Choroid plexus epithelial cell (primary cell): ENCODE results near the gene PLD4.

Experiments used
- DNase-seq: peaks from one replicate; pipeline ENCODE4 v3.0.0-alpha.2; 2010; ENCODE audit warnings: low read depth
- H3K4me3 ChIP-seq: 2 replicates; pipeline ENCODE4 v1.5.1; 2011; ENCODE audit warnings: low read depth, mild to moderate bottlenecking, control low read depth, low read length, moderate library complexity
- TF ChIP-seq, protein P1 (sequence below): conservative IDR thresholded peaks from 2 replicates; pipeline ENCODE4 v1.5.1; 2011; ENCODE audit warnings: low read depth, mild to moderate bottlenecking, control low read depth, inconsistent platforms, low read length, moderate library complexity

The PLD4 gene

DNA sequence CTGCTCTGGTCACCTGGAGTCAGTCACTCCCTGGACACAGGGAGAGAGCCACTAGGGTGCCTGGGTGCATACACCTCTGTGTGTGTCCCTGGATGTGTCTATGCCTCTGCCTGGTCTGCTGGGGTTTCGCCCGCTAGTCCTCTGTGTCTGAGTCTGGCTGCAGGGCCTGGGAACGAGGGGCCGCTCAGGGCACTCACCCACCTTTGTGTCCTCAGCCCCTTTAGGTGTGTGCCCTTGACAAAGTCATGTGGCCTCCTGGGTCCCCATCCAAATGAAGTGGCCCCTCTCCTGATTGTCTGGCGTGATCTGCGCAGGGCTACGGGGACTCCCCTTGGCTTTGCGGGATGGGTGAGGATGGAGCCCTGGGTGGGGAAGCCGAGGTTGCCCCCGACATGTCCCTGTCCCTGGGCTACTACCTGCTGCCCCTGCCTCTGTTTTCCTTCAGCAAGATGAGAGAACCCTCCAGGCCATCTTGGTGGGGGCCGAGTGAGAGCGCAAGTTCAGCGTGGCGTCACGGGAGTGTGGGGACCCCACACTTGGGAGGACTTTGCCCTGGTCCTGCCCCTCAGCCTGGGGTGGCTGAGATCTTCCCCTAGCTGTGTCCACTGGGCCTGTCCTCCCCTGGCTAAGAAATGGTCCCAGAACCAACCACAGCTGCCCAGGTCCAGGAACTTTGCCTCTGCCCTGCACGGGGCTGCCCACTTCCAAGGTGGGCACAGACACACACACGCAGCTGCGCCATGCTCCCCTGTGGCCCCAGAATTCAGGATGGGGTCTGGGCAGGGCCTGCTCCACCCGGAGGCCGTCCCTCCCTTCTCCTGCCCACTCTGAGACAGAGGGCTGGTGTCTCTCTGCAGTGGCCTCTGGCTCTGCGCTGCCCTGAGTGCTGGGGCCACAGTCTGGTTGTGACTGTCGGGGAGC lies 56.2 kb downstream of the PLD4 start:
- DNase-seq: no peak
- no peak overlapping the region for H3K4me3 ChIP-seq
- TF ChIP-seq, protein P1, sequence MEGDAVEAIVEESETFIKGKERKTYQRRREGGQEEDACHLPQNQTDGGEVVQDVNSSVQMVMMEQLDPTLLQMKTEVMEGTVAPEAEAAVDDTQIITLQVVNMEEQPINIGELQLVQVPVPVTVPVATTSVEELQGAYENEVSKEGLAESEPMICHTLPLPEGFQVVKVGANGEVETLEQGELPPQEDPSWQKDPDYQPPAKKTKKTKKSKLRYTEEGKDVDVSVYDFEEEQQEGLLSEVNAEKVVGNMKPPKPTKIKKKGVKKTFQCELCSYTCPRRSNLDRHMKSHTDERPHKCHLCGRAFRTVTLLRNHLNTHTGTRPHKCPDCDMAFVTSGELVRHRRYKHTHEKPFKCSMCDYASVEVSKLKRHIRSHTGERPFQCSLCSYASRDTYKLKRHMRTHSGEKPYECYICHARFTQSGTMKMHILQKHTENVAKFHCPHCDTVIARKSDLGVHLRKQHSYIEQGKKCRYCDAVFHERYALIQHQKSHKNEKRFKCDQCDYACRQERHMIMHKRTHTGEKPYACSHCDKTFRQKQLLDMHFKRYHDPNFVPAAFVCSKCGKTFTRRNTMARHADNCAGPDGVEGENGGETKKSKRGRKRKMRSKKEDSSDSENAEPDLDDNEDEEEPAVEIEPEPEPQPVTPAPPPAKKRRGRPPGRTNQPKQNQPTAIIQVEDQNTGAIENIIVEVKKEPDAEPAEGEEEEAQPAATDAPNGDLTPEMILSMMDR: no peak

DNA sequence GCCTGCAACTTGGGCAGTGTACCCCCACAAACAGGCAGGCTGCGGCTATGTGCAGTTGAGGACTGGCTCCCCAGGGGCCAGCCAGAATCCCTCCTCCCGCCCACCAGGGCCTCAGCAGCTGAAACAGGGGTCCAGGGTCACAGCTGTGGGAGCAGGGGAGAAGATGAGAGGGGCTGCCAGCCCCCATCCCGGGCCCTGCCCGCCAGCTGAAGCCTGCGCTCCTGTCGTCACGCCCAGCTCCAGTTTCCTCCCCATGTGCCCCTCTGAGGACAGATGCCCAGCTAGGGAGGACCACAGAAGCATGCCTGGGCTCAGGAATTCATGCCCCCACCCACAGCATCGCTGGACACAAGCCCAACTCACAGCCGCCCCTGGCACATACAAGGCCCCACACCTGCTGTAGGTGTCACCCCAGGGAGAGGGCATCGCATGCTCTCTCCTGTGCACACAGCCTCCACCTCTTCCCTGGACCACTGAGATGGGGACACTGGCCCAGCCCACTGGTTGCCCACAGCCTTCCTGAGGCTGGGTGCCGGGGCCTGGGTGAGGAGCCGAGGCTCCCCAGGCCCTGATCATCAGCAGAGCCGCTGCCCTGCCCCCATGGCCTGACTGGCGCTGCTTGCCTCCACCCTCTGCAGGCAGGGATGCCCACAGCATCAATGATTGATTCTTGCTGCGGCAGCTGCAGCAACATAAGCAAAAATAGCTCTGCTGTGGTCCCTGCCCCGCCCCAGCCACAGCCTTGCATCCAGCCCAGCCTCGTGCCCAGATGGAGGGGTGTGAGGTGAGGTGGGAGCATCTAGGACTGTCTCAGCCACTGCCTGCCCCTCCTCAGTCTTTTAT lies 57.2 kb downstream of the PLD4 start:
- no peak overlapping the region for H3K4me3 ChIP-seq
- TF ChIP-seq, protein P1: no peak
- DNase-seq: no peak

DNA sequence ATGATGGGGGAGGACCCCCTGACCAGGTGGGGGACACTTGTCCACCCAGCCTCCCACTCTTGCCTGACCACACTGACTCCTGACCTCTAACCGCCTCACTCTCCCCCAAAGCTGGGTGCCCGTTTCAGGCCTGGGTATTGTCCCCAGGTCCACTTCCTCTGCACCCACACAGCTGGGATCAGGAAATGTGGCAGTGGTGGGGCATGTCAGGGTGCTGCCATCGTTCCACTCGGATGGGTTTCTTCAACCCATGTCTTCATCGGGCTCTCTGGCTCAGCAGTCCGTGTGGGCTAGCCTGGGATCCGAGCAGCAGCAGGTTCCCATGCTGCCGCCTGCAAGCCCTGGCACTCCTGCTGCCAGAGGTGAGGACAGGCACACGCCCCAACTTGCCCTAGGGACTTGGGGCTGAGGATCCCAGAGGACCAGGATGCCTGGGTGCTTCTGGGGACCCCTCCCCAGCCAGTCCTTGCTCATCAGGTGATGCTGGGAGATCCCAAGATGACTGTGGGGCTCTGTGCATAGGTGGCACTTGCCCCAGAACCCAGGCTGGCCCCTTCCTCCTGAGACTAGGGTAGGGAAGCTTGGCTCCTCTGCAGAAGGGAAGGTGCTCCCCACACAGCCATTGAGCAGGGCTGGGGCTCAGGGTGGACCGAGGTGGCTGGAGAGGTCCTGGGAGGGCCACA lies 58.0 kb downstream of the PLD4 start:
- TF ChIP-seq, protein P1: no peak
- H3K4me3 ChIP-seq: no peak overlapping the region
- DNase-seq: no peak
